GM12878 (cell line): ENCODE data around the gene SAMHD1. TPM values are rescaled to one million over a fixed set of nuclear protein-coding genes. Genes with fewer than 3 reads are reported as not detected.

Experiments
- ATAC-seq: fragments of 200-7000 bp; cut with Tn5 transposase; 3 replicates; pipeline ENCODE4 v1.9.1; 2020; ENCODE audit warnings: mild to moderate bottlenecking, moderate library complexity
- BruUV-seq: library from RNA; stranded (reverse); fragments of 400-500 nt; replicated peaks from 2 replicates; lab custom pipeline; 2021; lab: Mats Ljungman, UMichigan
- CTCF ChIA-PET: fragments of 300-600 bp; sonication (Branson Sonifier 250); formaldehyde crosslinking; extraction: SDS; loops from one replicate; lab custom pipeline; 2021; ENCODE audit warnings: inconsistent platforms; lab: Yijun Ruan, JAX
- POLR2A ChIA-PET: fragments of 350-600 bp; formaldehyde crosslinking; extraction: SDS; loops from one replicate; lab custom pipeline; 2021; ENCODE audit warnings: inconsistent platforms; lab: Charles Lee
- RAD21 ChIA-PET: fragments of 300-600 bp; sonication (Branson Sonifier 250); formaldehyde crosslinking; loops from one replicate; lab custom pipeline; 2023; ENCODE audit warnings: antibody characterized with exemption; ENCODE audit not compliant: unreplicated experiment; lab: Charles Lee
- SMC1A ChIA-PET: fragments of 300-600 bp; sonication (Branson Sonifier 250); formaldehyde crosslinking; loops from one replicate; lab custom pipeline; 2023; ENCODE audit not compliant: unreplicated experiment, uncharacterized antibody; lab: Charles Lee
- DNase-seq: peaks from one replicate; pipeline ENCODE4 v3.0.0-alpha.2; 2011; ENCODE audit warnings: low read depth, low spot score
- FAIRE-seq: peaks from 3 replicates; lab custom pipeline; 2011; peaks lifted over from hg19 to GRCh38; lab: Jason Lieb, UNC
- H2AFZ ChIP-seq: 2 replicates; pipeline ENCODE4 v1.6.0; 2011; ENCODE audit warnings: low read depth, low read length, control low read depth; ENCODE audit not compliant: control insufficient read depth
- H3K27ac ChIP-seq: 2 replicates; pipeline ENCODE4 v1.5.1; 2011; ENCODE audit warnings: control low read depth; ENCODE audit not compliant: control insufficient read depth, insufficient read depth
- H3K27me3 ChIP-seq, 2 experiments: replicated peaks in 1 of 2; 2 replicates each; pipeline versions ENCODE4 v1.6.0 to v1.6.1; 2011; ENCODE audit warnings: low read length in 1 of 2; ENCODE audit not compliant: control insufficient read depth in 2 of 2, insufficient read depth in 2 of 2
- H3K36me3 ChIP-seq, 2 experiments: 2 replicates each; pipeline ENCODE4 v1.5.1; 2011; ENCODE audit warnings: low read length in 1 of 2; ENCODE audit not compliant: control insufficient read depth in 2 of 2, insufficient read depth in 2 of 2
- H3K4me1 ChIP-seq: 2 replicates; pipeline ENCODE4 v1.6.1; 2011; ENCODE audit warnings: mild to moderate bottlenecking, low read length, moderate library complexity, mixed read lengths; ENCODE audit not compliant: control insufficient read depth, insufficient read depth
- H3K4me2 ChIP-seq: 2 replicates; pipeline ENCODE4 v1.6.0; 2011; ENCODE audit warnings: control low read depth; ENCODE audit not compliant: control insufficient read depth, insufficient read depth
- H3K4me3 ChIP-seq: fragments of 200-600 bp; sonication (generic); 2 replicates; pipeline ENCODE4 v1.5.1; 2016
- H3K79me2 ChIP-seq: 2 replicates; pipeline ENCODE4 v1.6.0; 2011; ENCODE audit warnings: low read length; ENCODE audit not compliant: control insufficient read depth, insufficient read depth
- H3K9ac ChIP-seq: 2 replicates; pipeline ENCODE4 v1.8.0; 2011; ENCODE audit warnings: low read length, control low read depth, mixed read lengths; ENCODE audit not compliant: control insufficient read depth, insufficient read depth
- H3K9me3 ChIP-seq: replicated peaks from 3 replicates; pipeline ENCODE4 v1.5.1; 2011; ENCODE audit warnings: mild to moderate bottlenecking, low read length; ENCODE audit not compliant: control insufficient read depth, insufficient read depth
- H4K20me1 ChIP-seq: 2 replicates; pipeline ENCODE4 v1.6.0; 2011; ENCODE audit not compliant: control insufficient read depth, insufficient read depth
- ATF3 ChIP-seq: IDR thresholded peaks from 2 replicates; pipeline ENCODE4 v1.6.1; 2011; ENCODE audit warnings: low read depth, mild to moderate bottlenecking, low read length, moderate library complexity, borderline replicate concordance; ENCODE audit errors: extremely low read depth
- CBX3 ChIP-seq: fragments of 200-600 bp; sonication (generic); IDR thresholded peaks from 2 replicates; pipeline ENCODE4 v1.6.1; 2016; ENCODE audit warnings: low read depth, borderline replicate concordance
- IKZF1 ChIP-seq: fragments of 450-650 bp; conservative IDR thresholded peaks from 2 replicates; pipeline ENCODE4 v1.6.1; 2017; ENCODE audit warnings: antibody characterized with exemption, mild to moderate bottlenecking
- IKZF2 ChIP-seq, 2 experiments: fragments of 450-650 bp; IDR thresholded peaks; 2 replicates each; pipeline ENCODE4 v1.6.1; 2017; ENCODE audit warnings: mild to moderate bottlenecking in 2 of 2, moderate library complexity in 2 of 2
- LARP7 ChIP-seq: fragments of 450-650 bp; IDR thresholded peaks from 2 replicates; pipeline ENCODE4 v1.6.1; 2017; ENCODE audit warnings: mild to moderate bottlenecking
- NBN ChIP-seq: fragments of 450-650 bp; IDR thresholded peaks from 2 replicates; pipeline ENCODE4 v1.6.1; 2016
- NFIC ChIP-seq: IDR thresholded peaks from 2 replicates; pipeline ENCODE4 v1.6.1; 2012; ENCODE audit warnings: low read depth, mild to moderate bottlenecking, inconsistent platforms, low read length, moderate library complexity
- RELB ChIP-seq: fragments of 450-650 bp; IDR thresholded peaks from 2 replicates; pipeline ENCODE4 v1.6.1; 2017; ENCODE audit warnings: low read depth, mild to moderate bottlenecking, moderate library complexity
- SMARCA5 ChIP-seq: fragments of 450-650 bp; IDR thresholded peaks from 2 replicates; pipeline ENCODE4 v1.6.1; 2017; ENCODE audit warnings: mild to moderate bottlenecking
- STAT3 ChIP-seq: IDR thresholded peaks from 2 replicates; pipeline ENCODE4 v1.6.1; 2011; ENCODE audit warnings: low read depth, low read length, improper control_type of control experiment
- TBL1XR1 ChIP-seq: IDR thresholded peaks from 2 replicates; pipeline ENCODE4 v1.6.1; 2012; ENCODE audit warnings: low read depth, low read length, improper control_type of control experiment
- TCF7 ChIP-seq: IDR thresholded peaks from 2 replicates; pipeline ENCODE4 v1.6.1; 2014; ENCODE audit warnings: antibody characterized with exemption, borderline replicate concordance
- YY1 ChIP-seq: IDR thresholded peaks from 2 replicates; pipeline ENCODE4 v1.6.1; 2011; ENCODE audit warnings: low read depth, mild to moderate bottlenecking, low read length
- ZNF592 ChIP-seq: fragments of 450-650 bp; IDR thresholded peaks from 2 replicates; pipeline ENCODE4 v1.6.1; 2017; ENCODE audit warnings: mild to moderate bottlenecking, moderate library complexity
- WGBS: methylation state at CpG from one replicate; pipeline ENCODE4 v1.1.6; 2016; ENCODE audit warnings: low lambda C conversion rate; ENCODE audit not compliant: insufficient replicate concordance, insufficient coverage; ENCODE audit errors: missing lambda C conversion rate; 5-methylcytosine and 5-hydroxymethylcytosine counted together
- in situ Hi-C: fragments of 300-500 bp; cut with MboI; formaldehyde crosslinking; loops from 9 replicates; pipeline ENCODE4 v1.14.3; 2018; ENCODE audit warnings: mixed read lengths
- intact Hi-C: fragments of 100-400 bp; cut with micrococcal nuclease; formaldehyde crosslinking; loops from one replicate; pipeline ENCODE4 v1.14.2; 2022; ENCODE audit not compliant: unreplicated experiment
- polyA plus RNA-seq, 11 experiments: library from polyadenylated mRNA; depleted of rRNA in 4 of 11; unstranded in 6 of 11; stranded (reverse) in 5 of 11; fragments of >200 nt; fragmentation: Nextera tagmentation in 4 of 11; fragmentation: Illumina TruSeq in 1 of 11; extraction: Ambion mirVana in 4 of 11; extraction: Trizol in 1 of 11; gene quantifications; 1 replicate in 1 of 11; 2 replicates in 10 of 11; pipeline versions ENCODE4 v1.2.1 to v1.2.3, GENCODE V29; 2011 to 2016; ENCODE audit warnings: inconsistent platforms in 2 of 11, missing spikeins in 2 of 11, low read depth in 1 of 11
- total RNA-seq, 4 experiments: library from RNA; depleted of rRNA in 3 of 4; stranded (reverse); fragments of >200 nt in 3 of 4; fragmentation: Illumina TruSeq in 1 of 4; extraction: Trizol in 1 of 4; gene quantifications; 2 replicates each; pipeline versions ENCODE4 v1.2.1 to v1.2.3, GENCODE V29; 2013 to 2021
- TF ChIP-seq, protein P1 (sequence below): fragments of 450-650 bp; IDR thresholded peaks from 2 replicates; pipeline ENCODE4 v1.6.1; 2016; ENCODE audit warnings: mild to moderate bottlenecking, moderate library complexity, borderline replicate concordance

The SAMHD1 gene
- total and polyA plus RNA-seq, 10 of the 15 experiments (the other 5 are each of a cell fraction or from before 2014, with no cell fraction given): 20.5 to 47.9 (median 38.8) TPM

- ChIA-PET CTCF (interaction anchor here (25.3 kb wide), 1 partner anchor 12 kb away, joined by 349 read pairs; no protein-coding TSS in a partner anchor), SMC1A (interaction anchor here (0.6 to 7.7 kb wide), 4 partner anchors 11 to 39 kb away, joined by 3 to 105 read pairs (median 6); a partner anchor contains a TSS), POLR2A (interaction anchor here (1.0 to 7.5 kb wide), 3 partner anchors 9 to 32 kb away, joined by 3 to 72 read pairs (median 6); a partner anchor contains a TSS), RAD21 (no interaction called here)
- FAIRE-seq: no peak
- H3K4me3 ChIP-seq: no peak overlapping the region
- H3K79me2 ChIP-seq: peaks cover 10% of the 10 kb centered on the region
- peak; percentile 40 for ATAC-seq
- H3K4me1 ChIP-seq: peaks cover 52% of the 10 kb centered on the region
- 50% methylated on average over 6 of the region's 6 CpGs for WGBS
- no peak overlapping the region for H3K9ac ChIP-seq
- DNase-seq: no peak
- no peak overlapping the region for H2AFZ ChIP-seq
- H3K4me2 ChIP-seq: 0 out of 2 replicates have a peak overlapping the region, but pooled peaks have one; percentile 25
- intact Hi-C loops (no loop called here), in situ Hi-C loops (no loop called here)
- no peaks in the 10 kb centered on the region; a peak in 2 of 4 replicates for H3K36me3 ChIP-seq
- H3K9me3 ChIP-seq: peaks cover 2% of the 10 kb centered on the region; the same call in 1 of the 3 replicates
- no TSS peak for BruUV-seq
- H3K27ac ChIP-seq: no peak overlapping the region
- H4K20me1 ChIP-seq: no peaks in the 10 kb centered on the region
- H3K27me3 ChIP-seq: no peaks in the 10 kb centered on the region
- no peak for TF ChIP-seq LARP7
- TF ChIP-seq NBN: no peak
- no peak; the same call in 1 of the 2 replicates for TF ChIP-seq NFIC
- TF ChIP-seq TCF7: no peak
- TF ChIP-seq YY1: no peak
- TF ChIP-seq IKZF1: peak; percentile 40; the same call in 1 of the 2 replicates
- TF ChIP-seq STAT3: no peak
- peak; percentile 34 to 47; a peak in 3 of 4 replicates for TF ChIP-seq IKZF2 (IDR thresholded peaks at IDR 0.05)
- no peak for TF ChIP-seq CBX3
- no peak for TF ChIP-seq TBL1XR1
- no peak for TF ChIP-seq ZNF592
- no peak for TF ChIP-seq RELB
- peak; percentile 73; the same call in 1 of the 2 replicates for TF ChIP-seq SMARCA5
- TF ChIP-seq, protein P1, sequence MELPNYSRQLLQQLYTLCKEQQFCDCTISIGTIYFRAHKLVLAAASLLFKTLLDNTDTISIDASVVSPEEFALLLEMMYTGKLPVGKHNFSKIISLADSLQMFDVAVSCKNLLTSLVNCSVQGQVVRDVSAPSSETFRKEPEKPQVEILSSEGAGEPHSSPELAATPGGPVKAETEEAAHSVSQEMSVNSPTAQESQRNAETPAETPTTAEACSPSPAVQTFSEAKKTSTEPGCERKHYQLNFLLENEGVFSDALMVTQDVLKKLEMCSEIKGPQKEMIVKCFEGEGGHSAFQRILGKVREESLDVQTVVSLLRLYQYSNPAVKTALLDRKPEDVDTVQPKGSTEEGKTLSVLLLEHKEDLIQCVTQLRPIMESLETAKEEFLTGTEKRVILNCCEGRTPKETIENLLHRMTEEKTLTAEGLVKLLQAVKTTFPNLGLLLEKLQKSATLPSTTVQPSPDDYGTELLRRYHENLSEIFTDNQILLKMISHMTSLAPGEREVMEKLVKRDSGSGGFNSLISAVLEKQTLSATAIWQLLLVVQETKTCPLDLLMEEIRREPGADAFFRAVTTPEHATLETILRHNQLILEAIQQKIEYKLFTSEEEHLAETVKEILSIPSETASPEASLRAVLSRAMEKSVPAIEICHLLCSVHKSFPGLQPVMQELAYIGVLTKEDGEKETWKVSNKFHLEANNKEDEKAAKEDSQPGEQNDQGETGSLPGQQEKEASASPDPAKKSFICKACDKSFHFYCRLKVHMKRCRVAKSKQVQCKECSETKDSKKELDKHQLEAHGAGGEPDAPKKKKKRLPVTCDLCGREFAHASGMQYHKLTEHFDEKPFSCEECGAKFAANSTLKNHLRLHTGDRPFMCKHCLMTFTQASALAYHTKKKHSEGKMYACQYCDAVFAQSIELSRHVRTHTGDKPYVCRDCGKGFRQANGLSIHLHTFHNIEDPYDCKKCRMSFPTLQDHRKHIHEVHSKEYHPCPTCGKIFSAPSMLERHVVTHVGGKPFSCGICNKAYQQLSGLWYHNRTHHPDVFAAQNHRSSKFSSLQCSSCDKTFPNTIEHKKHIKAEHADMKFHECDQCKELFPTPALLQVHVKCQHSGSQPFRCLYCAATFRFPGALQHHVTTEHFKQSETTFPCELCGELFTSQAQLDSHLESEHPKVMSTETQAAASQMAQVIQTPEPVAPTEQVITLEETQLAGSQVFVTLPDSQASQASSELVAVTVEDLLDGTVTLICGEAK: no peak
- TF ChIP-seq ATF3: no peak
Measured at GRCh38 chr20:36850759-36851158, 100.7 kb downstream of the SAMHD1 start.
